Measurements from ENCODE around the gene SLC27A2.
"Not testable (repeated sequence)": the region's sequence is repeated elsewhere in the genome, so short reads cannot be mapped to it uniquely, and the experiment has no call there.

The SLC27A2 gene

DNA sequence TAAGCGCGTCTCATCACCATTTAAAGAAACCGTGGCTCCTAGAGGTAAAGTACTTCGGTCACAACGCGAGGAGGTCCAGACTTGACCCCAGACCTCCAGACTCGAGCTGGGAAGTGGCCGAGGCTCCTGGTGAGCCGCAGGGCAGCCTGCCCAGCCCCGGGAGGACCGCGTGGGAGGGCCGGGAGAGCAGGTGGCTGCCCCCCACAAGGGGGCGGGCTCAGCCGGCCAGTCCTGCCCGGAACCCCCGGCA is at the start of gene SLC27A2:
TSS of gene SLC27A2 (plus strand) at position 228 of the 250 bp plus-strand sequence. CDS start 232 bp downstream, outside the sequence.
- no peak for DNase-seq (ENCODE audit: low read depth in 2 of 2, low spot score in 1 of 2)

DNA sequence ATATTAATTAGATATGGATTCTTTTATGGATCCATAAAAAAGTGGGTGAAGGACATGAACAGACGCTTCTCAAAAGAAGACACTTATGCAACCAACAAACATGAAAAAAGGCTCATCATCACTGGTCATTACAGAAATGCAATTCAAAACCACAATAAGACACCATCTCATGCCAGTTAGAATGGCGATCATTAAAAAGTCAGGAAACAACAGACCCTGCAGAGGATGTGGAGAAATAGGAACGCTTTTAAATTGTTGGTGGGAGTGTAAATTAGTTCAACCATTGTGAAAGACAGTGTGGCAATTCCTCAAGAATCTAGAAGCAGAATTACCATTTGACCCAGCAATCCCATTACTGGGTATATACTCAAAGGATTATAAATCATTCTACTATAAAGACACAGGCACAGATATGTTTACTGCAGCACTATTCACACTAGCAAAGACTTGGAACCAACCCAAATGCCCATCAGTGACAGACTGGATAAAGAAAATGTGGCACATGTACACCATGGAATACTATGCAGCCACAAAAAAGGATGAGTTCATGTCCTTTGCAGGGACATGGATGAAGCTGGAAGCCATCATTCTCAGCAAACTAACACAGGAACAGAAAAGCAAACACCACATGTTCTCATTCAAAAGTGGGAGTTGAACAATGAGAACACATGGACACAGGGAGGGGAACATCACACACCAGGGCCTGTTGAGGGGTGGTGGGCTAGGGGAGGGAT is 49.6 kb upstream of the SLC27A2 start:
- not testable (repeated sequence) for DNase-seq (ENCODE audit: low read depth in 2 of 2, low spot score in 1 of 2)

DNA sequence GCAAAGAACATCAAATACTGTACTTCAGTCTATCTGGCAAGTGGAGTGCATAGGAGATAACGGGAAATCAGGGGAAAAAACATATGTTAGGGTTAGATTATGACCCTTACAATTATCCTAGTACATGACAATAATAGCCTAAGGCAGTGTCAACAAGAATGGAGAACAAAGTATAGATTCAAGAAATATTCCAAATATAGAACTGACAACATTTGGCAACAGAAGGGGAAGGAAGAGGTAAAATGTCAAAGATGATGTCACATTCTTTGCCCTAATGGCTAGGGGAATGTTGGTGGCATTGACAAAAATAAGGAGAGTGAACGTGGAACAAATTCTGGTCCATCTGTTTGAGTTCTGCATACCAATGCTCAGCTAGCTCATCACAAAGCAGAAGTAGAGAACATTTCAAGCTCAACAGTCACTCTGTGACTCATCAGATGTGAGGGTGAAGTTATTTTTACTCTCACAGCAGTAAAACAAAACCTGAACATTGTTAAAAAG is 47.4 kb upstream of the SLC27A2 start:
- no peak for DNase-seq (ENCODE audit: low read depth in 2 of 2, low spot score in 1 of 2)

DNA sequence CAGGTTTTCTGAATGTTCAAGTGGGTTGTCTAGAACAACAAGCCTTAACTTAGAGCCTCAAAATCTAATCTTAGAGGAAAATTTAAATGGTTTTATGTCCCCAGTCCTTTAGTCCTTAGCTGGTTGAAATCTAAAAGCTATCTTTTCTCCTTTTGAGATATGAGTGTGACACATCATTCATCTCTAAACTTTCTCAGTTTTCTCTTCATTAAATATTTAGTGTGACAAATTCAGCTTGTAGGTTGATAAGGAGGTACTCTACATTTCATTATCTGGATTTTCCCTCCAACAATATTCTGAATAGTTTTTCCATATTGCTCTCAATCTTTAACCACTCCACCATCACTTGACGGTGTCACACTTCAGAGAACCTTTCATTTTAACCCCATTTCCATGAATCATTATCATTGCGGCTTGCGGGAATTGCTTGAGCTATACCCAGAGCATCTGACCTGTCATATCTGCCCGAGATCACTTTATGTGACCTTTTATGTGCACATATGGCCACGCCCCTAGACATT is 46.9 kb upstream of the SLC27A2 start:
- DNase-seq (ENCODE audit: low read depth in 2 of 2, low spot score in 1 of 2), result no peak

DNA sequence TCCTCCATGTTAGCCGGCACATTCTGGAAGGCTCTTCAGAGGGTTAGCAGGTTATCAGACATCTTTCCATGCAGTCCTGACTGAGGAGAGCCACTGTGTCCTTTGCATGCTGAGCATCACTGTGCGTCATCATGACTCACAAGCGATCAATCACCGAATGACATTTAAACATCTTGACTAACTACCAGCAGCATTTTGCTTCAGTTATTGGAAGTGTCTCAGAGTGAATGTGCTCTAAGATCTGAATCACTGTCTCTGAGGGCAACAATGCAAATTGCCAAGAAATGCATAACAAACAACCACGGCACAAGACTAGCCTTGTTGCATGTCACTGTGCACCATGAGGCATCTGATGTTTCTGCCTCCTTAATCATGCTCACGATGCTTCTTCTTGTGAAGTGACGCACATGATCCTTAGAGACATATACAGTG is 44.6 kb upstream of the SLC27A2 start:
- DNase-seq (ENCODE audit: low read depth in 2 of 2, low spot score in 1 of 2), result no peak

DNA sequence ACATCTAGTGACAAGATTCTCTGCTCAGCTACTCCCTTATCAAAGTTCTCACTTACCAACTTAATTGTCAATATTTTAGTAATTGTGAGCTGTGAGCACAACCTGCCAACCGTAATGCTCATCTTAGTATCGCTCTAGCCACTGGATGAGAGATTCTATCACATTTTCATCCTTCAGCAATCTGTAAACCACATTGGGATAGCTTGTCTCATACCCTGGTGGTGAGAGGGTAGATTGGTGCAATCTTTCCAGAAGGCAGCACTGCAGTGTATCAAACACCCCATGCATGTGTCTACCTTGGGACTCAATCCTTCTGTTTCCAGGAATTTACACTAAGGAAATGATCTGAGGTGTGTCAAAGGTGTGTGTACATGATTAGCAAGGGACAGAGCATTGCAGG is 44.1 kb upstream of the SLC27A2 start:
- no peak for DNase-seq (ENCODE audit: low read depth in 2 of 2, low spot score in 1 of 2)

DNA sequence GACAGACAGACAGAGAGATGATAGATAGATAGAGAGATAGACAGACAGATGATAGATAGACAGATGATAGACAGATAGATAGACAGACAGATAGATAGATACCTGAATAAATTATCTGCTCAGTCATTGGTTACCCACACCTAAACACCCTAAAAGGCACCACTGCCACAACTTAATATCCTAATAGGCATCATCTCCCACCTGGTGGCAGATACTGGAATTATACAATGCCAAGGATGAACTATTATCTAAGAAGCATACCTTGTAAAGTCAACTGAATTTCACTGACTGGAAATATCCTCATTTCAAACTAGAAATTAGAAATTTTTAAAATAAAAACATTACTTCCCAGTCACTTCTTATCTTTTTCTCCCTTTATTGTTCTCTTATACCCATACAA is 43.6 kb upstream of the SLC27A2 start:
- DNase-seq (ENCODE audit: low read depth in 2 of 2, low spot score in 1 of 2), result no peak

DNA sequence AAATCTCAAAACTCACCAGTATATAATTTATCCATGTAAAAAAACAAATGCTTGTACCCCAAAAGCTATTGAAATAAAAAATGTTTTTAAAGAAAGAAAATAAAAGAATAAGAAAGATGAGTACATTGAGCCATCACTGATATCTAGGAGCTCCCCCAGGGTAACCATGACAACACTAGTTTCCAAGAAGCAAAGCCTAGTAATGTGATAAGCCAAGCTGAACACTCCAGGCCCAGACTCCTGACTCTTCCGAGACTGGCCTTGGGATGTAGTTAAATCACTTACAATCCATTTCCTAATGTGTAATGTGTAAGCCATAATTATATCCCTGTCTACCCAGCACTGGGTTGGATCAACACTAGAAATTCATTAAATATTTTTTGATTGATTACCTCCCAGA is 41.9 kb upstream of the SLC27A2 start:
- DNase-seq (ENCODE audit: low read depth in 2 of 2, low spot score in 1 of 2), result no peak

DNA sequence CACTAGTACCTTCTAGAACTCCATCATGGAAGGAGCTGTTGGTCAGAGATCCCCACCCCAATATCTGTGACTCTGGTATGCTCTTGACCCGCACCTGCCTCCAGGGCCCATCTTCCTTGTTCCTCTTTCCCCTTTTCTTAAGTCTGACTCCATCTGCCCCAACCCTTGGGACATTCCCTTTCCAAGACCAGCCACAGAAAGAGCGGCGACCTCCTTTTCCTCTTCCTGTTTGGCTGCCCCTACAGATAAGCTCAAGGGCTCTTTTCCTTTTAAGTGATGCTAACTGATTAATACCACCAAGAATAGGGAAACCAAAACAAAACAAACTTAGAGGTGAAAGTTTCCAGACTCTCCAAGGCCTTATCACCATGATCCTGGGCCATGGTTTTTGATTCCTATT is 41.0 kb upstream of the SLC27A2 start:
- DNase-seq (ENCODE audit: low read depth in 2 of 2, low spot score in 1 of 2), result no peak

DNA sequence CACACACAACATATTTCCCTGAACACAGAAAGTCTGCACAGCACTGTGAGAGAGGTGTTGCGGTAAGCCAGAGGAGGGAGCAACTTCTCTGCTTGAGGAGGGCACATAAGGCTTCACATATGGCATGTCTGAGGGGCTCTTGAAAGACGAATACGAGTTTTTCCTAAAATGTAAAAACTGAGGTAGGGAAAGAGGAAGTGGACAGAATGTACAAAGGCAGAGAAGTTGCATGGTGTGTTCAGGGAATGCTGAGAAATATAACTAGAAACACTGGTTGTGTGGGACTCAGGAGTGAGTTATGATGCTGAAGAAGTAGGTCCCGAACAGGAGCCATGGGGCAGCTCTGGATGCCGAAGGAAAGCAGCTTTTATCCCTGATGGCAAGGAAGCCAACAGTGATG is 40.1 kb upstream of the SLC27A2 start:
- no peak for DNase-seq (ENCODE audit: low read depth in 2 of 2, low spot score in 1 of 2)

DNA sequence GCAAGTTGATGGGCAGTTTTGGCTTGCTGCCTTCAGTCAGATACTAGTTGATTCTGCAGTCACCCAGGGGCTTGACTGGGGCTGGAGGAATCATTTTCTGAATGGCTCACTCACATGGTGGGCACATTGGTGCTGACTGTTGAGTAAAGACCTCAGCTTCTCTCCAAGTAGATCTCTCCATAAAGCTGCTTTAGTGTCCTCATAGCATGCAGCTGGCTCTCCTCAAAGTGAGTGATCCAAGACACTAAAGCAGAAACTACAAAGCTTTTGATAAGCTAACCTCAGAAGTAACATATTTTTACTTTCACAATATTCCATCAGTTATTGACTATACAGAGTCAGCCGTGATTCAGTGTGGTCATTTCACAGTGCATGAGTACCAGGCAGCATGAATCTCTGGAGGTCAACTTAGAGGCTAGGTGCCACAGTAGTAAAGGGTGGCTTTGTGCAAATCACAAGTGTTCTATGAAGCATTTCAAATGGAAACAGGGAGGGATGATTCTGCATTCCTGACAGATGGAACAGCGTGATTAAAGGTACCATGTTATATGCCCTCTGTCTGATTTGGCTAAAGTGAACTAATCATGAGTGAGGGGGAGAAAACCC is 38.6 kb upstream of the SLC27A2 start:
- no peak for DNase-seq (ENCODE audit: low read depth in 2 of 2, low spot score in 1 of 2)

DNA sequence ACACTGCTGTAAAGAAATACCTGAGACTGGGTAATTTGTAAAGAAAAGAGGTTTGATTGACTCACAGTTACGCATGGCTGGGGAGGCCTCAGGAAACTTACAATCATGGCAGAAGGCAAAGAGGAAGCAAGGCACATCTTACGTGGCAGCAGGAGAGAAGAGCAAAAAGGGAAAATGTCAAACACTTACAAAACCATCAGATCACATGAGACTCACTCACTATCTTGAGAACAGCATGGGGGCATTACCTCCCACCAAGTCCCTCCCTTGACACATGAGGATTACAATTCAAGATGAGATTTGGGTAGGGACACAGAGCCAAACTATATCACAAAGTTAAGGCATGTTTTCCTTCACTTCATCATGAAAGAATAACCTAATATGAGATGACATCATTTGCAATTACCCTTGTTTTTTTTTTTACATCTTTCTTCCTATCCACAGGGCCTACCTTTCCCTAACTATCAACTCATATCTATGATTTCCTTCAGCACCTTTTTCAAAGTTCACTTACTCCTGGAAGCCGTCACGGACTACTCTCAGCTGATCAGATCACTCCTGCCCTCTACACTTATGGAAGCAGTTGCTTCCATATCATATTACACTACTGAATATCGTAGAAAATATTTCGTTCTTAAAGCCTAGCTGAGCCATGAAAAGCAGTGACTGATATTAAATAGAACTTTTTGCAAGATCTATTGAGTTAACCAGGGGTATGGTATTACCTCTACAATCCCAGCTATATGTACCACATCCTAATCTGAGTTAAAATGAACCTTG is 37.5 kb upstream of the SLC27A2 start:
- no peak for DNase-seq (ENCODE audit: low read depth in 2 of 2, low spot score in 1 of 2)

DNA sequence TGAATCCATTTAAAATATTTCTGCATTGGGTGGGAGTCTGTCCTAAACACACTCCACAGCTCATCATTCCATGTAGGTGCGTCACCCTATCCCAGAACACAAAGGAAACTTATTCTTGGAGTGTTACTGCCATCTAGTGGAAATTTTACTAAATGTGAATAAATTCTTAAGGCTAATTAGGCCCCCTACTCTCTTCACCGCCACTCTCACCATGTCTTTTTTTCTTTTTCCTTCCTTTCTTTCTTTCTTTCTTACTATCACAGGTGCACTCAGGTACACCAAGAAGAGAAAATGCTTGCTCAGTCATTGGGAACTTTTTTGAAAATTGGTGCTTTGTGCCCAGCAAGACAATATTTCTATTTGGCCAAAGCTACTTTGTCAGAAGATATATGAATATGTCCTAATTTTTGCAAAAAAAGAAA is 36.5 kb upstream of the SLC27A2 start:
- no peak for DNase-seq (ENCODE audit: low read depth in 2 of 2, low spot score in 1 of 2)

DNA sequence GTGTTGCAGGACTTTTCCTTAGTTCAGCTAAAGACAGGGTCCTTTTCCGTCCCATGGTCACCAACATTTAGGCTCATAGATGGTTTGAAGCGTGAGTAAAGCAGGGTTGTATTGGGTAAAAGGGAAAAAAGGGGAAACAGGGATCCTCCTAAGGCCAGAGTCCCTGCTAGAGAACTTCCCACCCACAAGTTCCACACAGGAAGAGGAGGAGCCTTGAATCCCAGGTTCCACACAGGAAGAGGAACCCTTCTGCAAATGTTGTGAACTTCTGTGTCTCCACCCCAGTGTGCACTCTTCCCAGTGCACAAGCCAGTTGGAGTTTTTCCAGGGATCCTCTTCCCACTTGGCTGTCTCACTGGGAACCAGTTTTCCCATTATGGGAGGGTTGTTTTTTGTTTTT is 35.4 kb upstream of the SLC27A2 start:
- no peak for DNase-seq (ENCODE audit: low read depth in 2 of 2, low spot score in 1 of 2)

DNA sequence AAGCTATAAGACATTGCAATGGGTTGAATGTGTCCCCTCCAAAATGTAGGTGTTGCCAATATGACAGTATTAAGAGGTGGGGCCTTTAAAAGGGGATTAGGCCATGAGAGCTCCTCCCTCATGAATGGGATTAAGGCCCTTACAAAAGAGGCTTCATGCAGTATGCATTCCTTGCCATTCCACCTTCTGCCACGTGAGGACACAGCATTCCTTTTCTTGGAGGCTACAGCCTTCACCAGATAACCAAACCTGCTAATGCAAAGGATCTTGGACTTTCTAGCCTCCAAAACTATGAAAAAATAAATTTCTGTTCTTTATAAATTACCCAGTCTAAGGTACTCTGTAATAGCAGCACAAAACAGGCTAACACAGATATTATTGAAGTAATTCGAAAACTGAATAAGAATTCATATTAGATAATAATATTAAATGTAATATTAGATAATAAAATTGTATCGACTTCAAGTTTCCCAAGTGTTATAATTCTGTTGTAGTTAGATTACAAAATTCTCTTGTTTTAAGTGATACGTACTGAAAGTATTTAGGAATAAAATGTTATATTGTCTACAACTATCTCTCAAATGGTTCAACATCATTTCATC is 33.5 kb upstream of the SLC27A2 start:
- DNase-seq (ENCODE audit: low read depth in 2 of 2, low spot score in 1 of 2), result no peak

DNA sequence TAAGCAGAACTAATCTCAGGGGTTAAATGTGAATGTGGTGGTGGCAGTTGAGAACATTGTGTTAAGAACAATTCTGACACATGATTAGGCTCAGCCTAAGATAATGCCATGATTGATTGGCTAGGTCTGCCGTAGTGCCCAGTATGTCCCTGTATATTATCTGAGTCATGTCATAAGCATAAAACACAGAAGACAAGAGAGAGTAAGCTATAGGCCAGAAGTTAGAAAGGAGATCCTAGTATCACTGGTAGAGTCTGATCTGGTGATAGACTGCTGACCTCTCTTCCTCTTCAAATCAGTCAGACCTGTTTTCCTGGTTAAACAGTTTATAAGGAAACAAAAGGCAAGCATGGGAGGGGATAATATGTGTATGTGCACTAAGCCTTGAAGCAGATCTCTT is 32.9 kb upstream of the SLC27A2 start:
- no peak for DNase-seq (ENCODE audit: low read depth in 2 of 2, low spot score in 1 of 2)

DNA sequence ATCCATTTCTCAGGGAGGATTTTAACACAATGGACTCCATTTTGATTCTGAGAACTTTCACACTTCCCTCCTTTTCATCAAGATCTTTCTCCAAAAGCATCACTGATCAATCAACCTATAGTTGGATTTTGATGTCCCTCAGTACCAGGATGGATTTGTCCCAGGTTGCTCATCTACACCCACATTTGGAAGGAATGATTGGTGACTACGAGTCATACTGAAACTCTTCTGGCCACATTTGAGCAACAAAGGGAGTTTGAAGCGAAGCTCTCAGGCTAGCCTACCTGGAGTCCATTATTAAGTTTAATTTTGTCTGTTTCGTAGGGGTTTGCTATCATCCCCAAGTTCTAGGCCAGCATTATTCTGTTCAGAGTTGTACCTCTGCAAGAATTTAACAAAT is 31.6 kb upstream of the SLC27A2 start:
- no peak for DNase-seq (ENCODE audit: low read depth in 2 of 2, low spot score in 1 of 2)

DNA sequence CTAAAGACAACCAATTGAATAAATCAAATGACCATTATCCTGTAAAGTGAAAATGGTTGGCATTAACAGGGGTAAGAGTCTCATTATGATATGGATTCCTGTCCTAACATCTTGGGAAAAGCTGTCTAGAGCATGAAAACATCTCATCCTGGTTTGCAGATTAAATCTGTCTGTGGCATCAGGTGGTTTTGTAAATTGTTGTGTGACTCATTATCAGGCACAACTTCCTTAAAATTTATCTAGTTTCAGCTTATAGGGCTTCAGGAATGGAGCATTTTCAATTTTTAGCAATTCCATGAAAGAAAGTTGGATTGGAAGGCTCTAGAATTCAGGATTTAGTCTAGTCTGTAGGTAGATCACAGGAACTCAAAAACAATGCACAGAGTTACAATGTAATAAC is 31.1 kb upstream of the SLC27A2 start:
- DNase-seq (ENCODE audit: low read depth in 2 of 2, low spot score in 1 of 2), result no peak

DNA sequence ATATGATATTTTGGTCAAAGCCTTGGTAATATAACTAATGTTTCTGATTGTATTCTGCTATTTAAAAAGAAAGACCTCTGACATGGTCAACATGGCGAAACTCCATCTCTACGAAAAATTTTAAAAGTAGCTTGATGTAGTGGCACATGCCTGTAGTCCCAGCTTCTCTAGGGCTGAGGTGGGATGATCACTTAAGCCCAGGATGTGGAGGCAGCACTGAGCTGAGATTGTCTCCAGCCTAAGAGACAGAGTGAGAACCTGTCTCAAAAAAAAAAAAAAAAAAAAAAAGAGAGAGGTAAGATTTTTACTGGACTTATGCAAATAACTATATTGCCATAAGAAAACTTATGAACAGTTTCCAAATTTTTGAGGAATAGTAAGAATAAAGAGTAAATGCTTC is 30.5 kb upstream of the SLC27A2 start:
- no peak for DNase-seq (ENCODE audit: low read depth in 2 of 2, low spot score in 1 of 2)

DNA sequence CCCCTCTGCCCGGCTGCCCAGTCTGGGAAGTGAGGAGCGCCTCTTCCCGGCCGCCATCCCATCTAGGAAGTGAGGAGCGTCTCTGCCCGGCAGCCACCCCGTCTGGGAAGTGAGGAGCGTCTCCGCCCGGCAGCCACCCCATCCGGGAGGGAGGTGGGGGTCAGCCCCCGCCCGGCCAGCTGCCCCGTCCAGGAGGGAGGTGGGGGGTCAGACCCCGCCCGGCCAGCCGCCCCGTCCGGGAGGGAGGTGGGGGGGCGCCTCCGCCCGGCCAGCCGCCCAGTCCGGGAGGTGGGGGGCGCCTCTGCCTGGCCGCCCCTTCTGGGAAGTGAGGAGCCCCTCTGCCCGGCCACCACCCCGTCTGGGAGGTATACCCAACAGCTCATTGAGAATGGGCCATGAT is 23.8 kb upstream of the SLC27A2 start:
- not testable (repeated sequence) for DNase-seq (ENCODE audit: low read depth in 2 of 2, low spot score in 1 of 2)

DNA sequence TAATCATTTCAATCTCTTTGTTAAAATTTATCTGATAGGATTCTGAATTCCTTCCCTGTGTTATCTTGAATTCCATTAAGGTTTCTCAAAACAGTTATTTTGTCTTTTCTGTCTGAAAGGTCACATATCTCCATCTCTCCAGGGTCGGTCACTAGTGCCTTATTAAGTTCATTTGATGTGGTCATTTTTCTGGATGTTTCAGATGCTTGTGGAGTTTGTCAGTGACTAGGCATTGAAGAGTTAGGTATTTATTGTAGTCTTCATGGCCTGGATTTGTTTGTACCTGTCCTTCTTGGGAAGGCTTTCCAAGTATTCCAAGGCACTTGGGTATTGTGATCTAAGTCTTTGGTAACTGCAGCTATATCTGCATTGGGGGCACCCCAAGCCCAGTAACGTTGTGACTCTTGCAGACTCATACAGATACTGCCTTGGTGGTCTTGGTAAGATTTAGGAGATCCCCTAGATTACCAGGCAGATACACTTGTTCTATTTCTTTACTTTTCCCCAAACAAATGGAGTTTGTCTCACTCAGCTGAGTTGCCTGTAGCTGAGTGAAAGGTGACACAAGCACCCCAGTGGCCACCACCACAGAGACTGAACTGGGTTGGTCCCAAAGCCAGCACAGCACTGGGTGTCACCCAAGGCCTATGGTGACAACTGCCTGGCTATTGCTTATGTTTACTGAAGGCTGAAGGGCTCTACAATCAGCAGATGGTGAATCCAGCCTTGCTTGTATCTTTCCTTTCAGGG is 18.9 kb upstream of the SLC27A2 start:
- DNase-seq (ENCODE audit: low read depth in 2 of 2, low spot score in 1 of 2), result no peak

Measured in stimulated activated CD8-positive, alpha-beta memory T cell treated with anti-CD3 and anti-CD28 coated beads, Interleukin-4, amount 100 ng/mL, for 4 hours (primary cell).